GM21390 (cell line): ENCODE results near the gene MRPS10.
"Not testable (repeated sequence)": the region's sequence is repeated elsewhere in the genome, so short reads cannot be mapped to it uniquely, and the experiment has no call there.

ENCODE experiments used
- ATAC-seq: cut with Tn5 transposase; IDR thresholded peaks from one replicate; pipeline ENCODE4 v1.9.1; 2021; ENCODE audit not compliant: unreplicated experiment

MRPS10 gene

GRCh38 chr6:42179261-42179944 is 38.3 kb downstream of the MRPS10 start:
- ATAC-seq = no peak

GRCh38 chr6:42177514-42178364 is 39.9 kb downstream of the MRPS10 start:
- ATAC-seq = no peak

GRCh38 chr6:42176981-42177380 is 40.7 kb downstream of the MRPS10 start:
- no peak for ATAC-seq

GRCh38 chr6:42175860-42176259 is 41.8 kb downstream of the MRPS10 start:
- ATAC-seq = no peak

- ATAC-seq = no peak
Observed at GRCh38 chr6:42173101-42173500, 44.6 kb downstream of the MRPS10 start, which contains the start of gene GUCA1A. TSS of gene GUCA1A (plus strand) at chr6:42173364. CDS start at chr6:42173614, 250 bp downstream.

- no peak for ATAC-seq
Observed at GRCh38 chr6:42171813-42172581, 45.7 kb downstream of the MRPS10 start.

GRCh38 chr6:42169780-42170179 is 47.9 kb downstream of the MRPS10 start:
- not testable (repeated sequence) for ATAC-seq

GRCh38 chr6:42168650-42169049 is 49.0 kb downstream of the MRPS10 start:
- no peak for ATAC-seq

GRCh38 chr6:42166444-42167141 is 51.1 kb downstream of the MRPS10 start:
- no peak for ATAC-seq

- ATAC-seq = no peak
Observed at GRCh38 chr6:42165016-42165415, 52.6 kb downstream of the MRPS10 start.

GRCh38 chr6:42163981-42164380 is 53.7 kb downstream of the MRPS10 start:
- no peak for ATAC-seq

- no peak for ATAC-seq
Observed at GRCh38 chr6:42162812-42163211, 54.8 kb downstream of the MRPS10 start.

- no peak for ATAC-seq
Observed at GRCh38 chr6:42162384-42162783, 55.3 kb downstream of the MRPS10 start.

GRCh38 chr6:42159431-42160024 is 58.1 kb downstream of the MRPS10 start:
- ATAC-seq = no peak

- no peak for ATAC-seq
Observed at GRCh38 chr6:42158631-42159030, 59.0 kb downstream of the MRPS10 start.

- no peak for ATAC-seq
Observed at GRCh38 chr6:42158011-42158410, 59.6 kb downstream of the MRPS10 start.
